Endodermal cell (in vitro differentiated cells): ENCODE measurements around the gene MPHOSPH6. TPM values are rescaled to one million over a fixed set of nuclear protein-coding genes. Genes with fewer than 3 reads are reported as not detected.

Source experiments
- DNase-seq: peaks from one replicate; pipeline ENCODE4 v3.0.0-alpha.2; 2017
- H3K27ac ChIP-seq: 2 replicates; pipeline ENCODE4 v1.5.1; 2013; ENCODE audit warnings: mild to moderate bottlenecking, low read depth, low read length, moderate library complexity
- H3K27me3 ChIP-seq: 2 replicates; pipeline ENCODE4 v1.6.1; 2013; ENCODE audit warnings: mild to moderate bottlenecking, low read length, moderate library complexity; ENCODE audit not compliant: insufficient read depth, control insufficient read depth, poor library complexity, severe bottlenecking
- H3K36me3 ChIP-seq: 2 replicates; pipeline ENCODE4 v1.7.0; 2013; ENCODE audit warnings: mild to moderate bottlenecking, low read length, moderate library complexity; ENCODE audit not compliant: control insufficient read depth, insufficient read depth
- H3K4me1 ChIP-seq: one replicate; pipeline ENCODE4 v1.7.0; 2013; ENCODE audit warnings: low read length; ENCODE audit not compliant: control insufficient read depth, insufficient read depth
- H3K4me3 ChIP-seq: 2 replicates; pipeline ENCODE4 v1.5.1; 2013; ENCODE audit warnings: mild to moderate bottlenecking, low read length, moderate library complexity
- H3K9ac ChIP-seq: 2 replicates; pipeline ENCODE4 v1.6.1; 2013; ENCODE audit warnings: mild to moderate bottlenecking, low read length, moderate library complexity; ENCODE audit not compliant: poor library complexity, severe bottlenecking; ENCODE audit errors: extremely low read depth
- H3K9me3 ChIP-seq: 2 replicates; pipeline ENCODE4 v1.6.1; 2013; ENCODE audit warnings: mild to moderate bottlenecking, low read length, moderate library complexity; ENCODE audit not compliant: control insufficient read depth
- H3K27ac Mint-ChIP-seq: 2 replicates; pipeline ENCODE4 v1.8.0; 2020; ENCODE audit warnings: mixed read lengths
- H3K27me3 Mint-ChIP-seq: 2 replicates; pipeline ENCODE4 v1.8.0; 2021; ENCODE audit warnings: mild to moderate bottlenecking, mixed read lengths; ENCODE audit not compliant: insufficient read depth
- H3K36me3 Mint-ChIP-seq: 2 replicates; pipeline ENCODE4 v1.8.0; 2020; ENCODE audit warnings: low read depth, mixed read lengths
- H3K4me1 Mint-ChIP-seq: 2 replicates; pipeline ENCODE4 v1.8.0; 2020; ENCODE audit warnings: mixed read lengths
- H3K4me3 Mint-ChIP-seq: 2 replicates; pipeline ENCODE4 v1.8.0; 2020; ENCODE audit warnings: mild to moderate bottlenecking, moderate library complexity, mixed read lengths
- H3K9me3 Mint-ChIP-seq: 2 replicates; pipeline ENCODE4 v1.8.0; 2020; ENCODE audit warnings: mild to moderate bottlenecking, mixed read lengths
- WGBS, 2 experiments: methylation state at CpG; one replicate each; pipeline versions ENCODE4 v1.1.5 to v1.1.7; 2013; ENCODE audit warnings: missing lambda C conversion rate in 2 of 2, mixed read lengths in 1 of 2; ENCODE audit not compliant: insufficient coverage in 1 of 2, insufficient read length in 1 of 2; 5-methylcytosine and 5-hydroxymethylcytosine counted together
- total RNA-seq, 2 donors: library from RNA; stranded (reverse); fragmentation: NEBNext Ultra II Directional in 1 of 2; extraction: Animal tissue kit (Norgen Biotek cat#: 25700) in 1 of 2; gene quantifications; 2 replicates in 1 of 2; 3 replicates in 1 of 2; pipeline ENCODE4 v1.2.1, GENCODE V29; 2021
- TF ChIP-seq, protein P1 (sequence below): fragments of 200-600 bp; sonication (generic); conservative IDR thresholded peaks from 2 replicates; pipeline ENCODE4 v1.5.0; 2021; ENCODE audit warnings: antibody characterized with exemption, mild to moderate bottlenecking

Gene MPHOSPH6
- total RNA-seq, 2 donors from 2014 or later, result 38.6 to 39.1 TPM

GRCh38 chr16:82157836-82158235 lies 12.2 kb downstream of the MPHOSPH6 start:
- Histone ChIP-seq H3K9me3 (peaks cover 10% of the 10 kb centered on the region), H3K27ac (no peak overlapping the region), H3K9ac (no peak overlapping the region), H3K36me3 (peaks cover 85% of the 10 kb centered on the region), H3K4me1 (no peaks in the 10 kb centered on the region), H3K27me3 (no peaks in the 10 kb centered on the region), H3K4me3 (no peak overlapping the region)
- no peaks in the 10 kb centered on the region for H3K27me3 Mint-ChIP-seq
- peak overlapping the region; percentile 20 for H3K27ac Mint-ChIP-seq
- TF ChIP-seq, protein P1, sequence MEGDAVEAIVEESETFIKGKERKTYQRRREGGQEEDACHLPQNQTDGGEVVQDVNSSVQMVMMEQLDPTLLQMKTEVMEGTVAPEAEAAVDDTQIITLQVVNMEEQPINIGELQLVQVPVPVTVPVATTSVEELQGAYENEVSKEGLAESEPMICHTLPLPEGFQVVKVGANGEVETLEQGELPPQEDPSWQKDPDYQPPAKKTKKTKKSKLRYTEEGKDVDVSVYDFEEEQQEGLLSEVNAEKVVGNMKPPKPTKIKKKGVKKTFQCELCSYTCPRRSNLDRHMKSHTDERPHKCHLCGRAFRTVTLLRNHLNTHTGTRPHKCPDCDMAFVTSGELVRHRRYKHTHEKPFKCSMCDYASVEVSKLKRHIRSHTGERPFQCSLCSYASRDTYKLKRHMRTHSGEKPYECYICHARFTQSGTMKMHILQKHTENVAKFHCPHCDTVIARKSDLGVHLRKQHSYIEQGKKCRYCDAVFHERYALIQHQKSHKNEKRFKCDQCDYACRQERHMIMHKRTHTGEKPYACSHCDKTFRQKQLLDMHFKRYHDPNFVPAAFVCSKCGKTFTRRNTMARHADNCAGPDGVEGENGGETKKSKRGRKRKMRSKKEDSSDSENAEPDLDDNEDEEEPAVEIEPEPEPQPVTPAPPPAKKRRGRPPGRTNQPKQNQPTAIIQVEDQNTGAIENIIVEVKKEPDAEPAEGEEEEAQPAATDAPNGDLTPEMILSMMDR, result no peak
- H3K4me3 Mint-ChIP-seq, result no peak overlapping the region
- 94 to 97% methylated on average over 4 to 5 of the region's 5 CpGs for WGBS, 2 experiments
- peaks cover 80% of the 10 kb centered on the region for H3K36me3 Mint-ChIP-seq
- peaks cover 6% of the 10 kb centered on the region for H3K4me1 Mint-ChIP-seq
- peaks cover 4% of the 10 kb centered on the region for H3K9me3 Mint-ChIP-seq
- DNase-seq, result no peak

- Mint-ChIP-seq H3K27me3 (no peaks in the 10 kb centered on the region), H3K9me3 (peaks cover 4% of the 10 kb centered on the region), H3K4me3 (no peak overlapping the region), H3K27ac (peak overlapping the region; percentile 20), H3K36me3 (peaks cover 76% of the 10 kb centered on the region), H3K4me1 (peaks cover 9% of the 10 kb centered on the region)
- Histone ChIP-seq H3K27ac (no peak overlapping the region), H3K36me3 (peaks cover 85% of the 10 kb centered on the region), H3K4me3 (no peak overlapping the region), H3K9me3 (peaks cover 10% of the 10 kb centered on the region), H3K4me1 (peaks cover 1% of the 10 kb centered on the region), H3K27me3 (no peaks in the 10 kb centered on the region), H3K9ac (no peak overlapping the region)
- 98% methylated on average over 2 of the region's 2 CpGs; no CpG with 5 or more reads in 1 of the 2 experiments for WGBS, 2 experiments
- TF ChIP-seq, protein P1, result no peak
- no peak for DNase-seq
Measured at GRCh38 chr16:82157534-82157812, 12.6 kb downstream of the MPHOSPH6 start.

GRCh38 chr16:82156761-82157533 lies 13.1 kb downstream of the MPHOSPH6 start:
- no peak for DNase-seq
- Mint-ChIP-seq H3K36me3 (peaks cover 71% of the 10 kb centered on the region), H3K4me1 (peaks cover 12% of the 10 kb centered on the region), H3K27ac (no peak overlapping the region), H3K27me3 (no peaks in the 10 kb centered on the region), H3K9me3 (peaks cover 4% of the 10 kb centered on the region), H3K4me3 (no peak overlapping the region)
- Histone ChIP-seq H3K36me3 (peaks cover 80% of the 10 kb centered on the region), H3K4me1 (peaks cover 4% of the 10 kb centered on the region), H3K9ac (no peak overlapping the region), H3K27ac (no peak overlapping the region), H3K27me3 (no peaks in the 10 kb centered on the region), H3K4me3 (no peak overlapping the region), H3K9me3 (peaks cover 10% of the 10 kb centered on the region)
- 95 to 96% methylated on average over 8 to 13 of the region's 14 CpGs for WGBS, 2 experiments
- TF ChIP-seq, protein P1, result no peak
